A375 (cell line): Measurements from ENCODE around the gene CNBD2. TPM values are rescaled to one million over a fixed set of nuclear protein-coding genes. Genes with fewer than 3 reads are reported as not detected.

Experiments
- small RNA-seq: library from RNA; depleted of rRNA; stranded (forward); fragments of <200 nt; gene quantifications from one replicate; pipeline ENCODE3, GENCODE V24; 2014
- total RNA-seq: library from RNA; depleted of rRNA; stranded (reverse); fragments of >200 nt; shearing (Covaris generic); gene quantifications from 2 replicates; pipeline ENCODE4 v1.2.3, GENCODE V29; 2014; rRNA removed

CNBD2 gene
- 15.7 and 18.8 TPM in 2 replicates for total RNA-seq

DNA sequence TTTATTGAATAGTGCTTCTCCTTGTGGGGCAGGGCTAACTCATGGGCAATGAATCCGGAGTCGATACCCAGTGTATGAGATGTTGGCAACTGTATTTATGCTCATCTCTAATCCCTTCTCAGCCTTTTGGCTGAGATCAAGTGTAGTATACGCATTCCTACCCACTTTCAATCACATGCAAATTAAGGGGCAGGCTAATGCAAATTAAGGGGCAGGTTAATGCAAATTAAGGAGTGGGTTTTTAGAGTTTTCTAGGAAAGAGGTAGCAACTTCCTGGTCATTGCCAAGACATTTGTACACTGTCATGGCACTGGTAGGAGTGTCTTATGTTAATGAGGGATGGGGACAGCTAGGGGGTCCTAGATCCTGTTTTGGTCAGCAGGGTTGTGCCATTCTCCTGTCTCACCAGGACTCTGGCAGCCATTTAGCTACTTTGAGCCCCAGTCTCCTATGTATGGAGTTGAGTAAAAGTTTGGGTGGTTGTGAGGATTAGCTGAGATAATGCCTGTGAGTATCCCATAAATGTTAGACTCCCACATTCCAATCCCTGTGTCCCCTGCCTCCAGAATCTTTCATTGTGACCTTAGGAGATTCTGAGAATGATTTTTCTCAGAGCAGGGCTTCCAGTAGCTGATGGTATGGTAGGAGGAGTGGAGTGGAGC is at the start of gene CNBD2:
CNBD2 (plus strand) TSS at position 612 of the 662 bp plus-strand sequence. CDS start 173 bp downstream, outside the sequence.

DNA sequence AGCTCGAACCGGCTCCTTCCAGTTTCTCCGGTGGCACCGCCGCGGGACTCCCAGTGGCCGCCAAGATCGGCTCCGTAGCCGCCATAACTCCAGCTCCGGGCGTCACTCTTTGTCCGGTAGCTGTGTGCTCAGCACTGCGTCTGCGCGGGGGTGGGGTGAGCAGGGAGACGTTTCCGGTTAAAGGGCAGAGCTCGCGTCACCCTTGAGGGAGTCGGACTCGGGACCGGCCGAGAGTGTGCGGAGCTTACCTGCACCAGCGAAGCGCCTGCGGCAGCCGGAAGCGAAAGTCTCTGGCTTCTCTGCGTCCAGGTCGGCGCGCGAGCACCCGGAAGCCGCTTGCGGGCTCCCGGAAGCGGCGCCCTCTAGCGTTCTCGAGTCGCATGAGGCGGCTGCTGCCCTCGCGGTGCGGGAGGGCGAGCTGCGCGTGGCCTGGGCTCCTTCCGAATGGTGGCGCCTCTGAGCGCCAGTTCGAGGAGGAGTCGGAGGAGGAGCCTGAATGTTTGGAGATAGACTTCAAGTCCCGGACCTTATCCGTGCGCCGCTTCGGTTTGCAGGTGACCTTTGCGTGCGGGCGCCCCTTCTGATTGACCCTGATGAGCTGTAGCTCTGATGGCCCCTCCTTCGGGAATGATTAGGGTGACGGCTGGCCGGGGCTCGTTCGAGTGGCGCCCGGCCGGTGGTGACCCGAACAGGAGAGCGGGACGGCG is 14.0 kb upstream of the CNBD2 start, which contains the start of gene SCAND1:
SCAND1 (minus strand) TSS at position 303 of the 707 bp plus-strand sequence; CDS start at position 85, 218 bp downstream.

Small RNA genes lying within 50 kb of the gene (small RNA-seq; reads per million reads assigned to genes)
- gene RNU6-937P: not detected

Other genes with a start within 250 kb of the CNBD2 start
- gene RBM39, start 226.3 kb upstream of the CNBD2 start, total RNA-seq: 428 and 487 TPM in 2 replicates
- 40.2 and 45.5 TPM in 2 replicates for gene PHF20, start 196.6 kb upstream of the CNBD2 start, total RNA-seq
- 123 and 154 TPM in 2 replicates for gene SCAND1, start 14.1 kb upstream of the CNBD2 start, total RNA-seq
- gene EPB41L1, start 186.2 kb downstream of the CNBD2 start, total RNA-seq: 20.5 and 21.9 TPM in 2 replicates